Neural cell (in vitro differentiated cells): ENCODE measurements around the gene PRKCD.

Source experiments
- EP300 ChIP-seq: fragments of 450-650 bp; conservative IDR thresholded peaks from 2 replicates; pipeline ENCODE4 v1.6.1; 2014; ENCODE audit warnings: antibody characterized with exemption, mild to moderate bottlenecking, moderate library complexity; ENCODE audit not compliant: poor library complexity, severe bottlenecking
- EZH2 ChIP-seq: fragments of 200-600, 300-800 bp; shearing (Covaris generic), sonication (generic); IDR thresholded peaks from 2 replicates; pipeline ENCODE4 v1.6.1; 2014; ENCODE audit warnings: antibody characterized with exemption, low read length, borderline replicate concordance, mild to moderate bottlenecking; ENCODE audit not compliant: insufficient read depth, poor library complexity, severe bottlenecking
- MXI1 ChIP-seq: fragments of 450-650 bp; conservative IDR thresholded peaks from 2 replicates; pipeline ENCODE4 v1.6.1; 2014; ENCODE audit warnings: antibody characterized with exemption, mild to moderate bottlenecking; ENCODE audit not compliant: poor library complexity, severe bottlenecking
- POLR2AphosphoS5 ChIP-seq: IDR thresholded peaks from 2 replicates; pipeline ENCODE4 v1.6.1; 2012
- TAF1 ChIP-seq: IDR thresholded peaks from 2 replicates; pipeline ENCODE4 v1.6.1; 2012; ENCODE audit warnings: low read depth
- TF ChIP-seq, protein P1 (sequence below): fragments of 450-650 bp; IDR thresholded peaks from 2 replicates; pipeline ENCODE4 v1.5.1; 2014; ENCODE audit warnings: antibody characterized with exemption, mild to moderate bottlenecking, moderate library complexity; ENCODE audit not compliant: poor library complexity, severe bottlenecking
- TF ChIP-seq, protein P2 (sequence below): IDR thresholded peaks from 2 replicates; pipeline ENCODE4 v1.6.1; 2012; ENCODE audit warnings: borderline replicate concordance

DNA sequence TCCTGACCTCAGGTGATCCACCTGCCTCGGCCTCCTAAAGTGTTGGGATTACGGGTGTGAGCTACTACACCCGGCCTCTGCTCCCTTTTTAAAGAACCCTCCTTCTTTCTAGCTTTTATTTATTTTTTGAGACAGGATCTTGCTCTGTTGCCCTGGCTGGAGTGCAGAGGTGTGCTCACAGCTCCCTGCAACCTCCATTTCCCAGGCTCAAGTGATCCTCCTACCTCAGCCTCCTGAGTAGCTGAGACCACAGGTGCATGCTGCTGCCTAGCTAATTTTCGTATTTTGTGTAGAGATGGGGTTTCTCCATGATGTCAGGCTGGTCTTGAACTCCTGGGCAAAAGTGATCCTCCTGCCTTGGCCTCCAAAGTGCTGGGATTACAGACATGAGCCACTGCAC is 60.3 kb downstream of the PRKCD start:
- no peak for TF ChIP-seq TAF1
- TF ChIP-seq, protein P1, sequence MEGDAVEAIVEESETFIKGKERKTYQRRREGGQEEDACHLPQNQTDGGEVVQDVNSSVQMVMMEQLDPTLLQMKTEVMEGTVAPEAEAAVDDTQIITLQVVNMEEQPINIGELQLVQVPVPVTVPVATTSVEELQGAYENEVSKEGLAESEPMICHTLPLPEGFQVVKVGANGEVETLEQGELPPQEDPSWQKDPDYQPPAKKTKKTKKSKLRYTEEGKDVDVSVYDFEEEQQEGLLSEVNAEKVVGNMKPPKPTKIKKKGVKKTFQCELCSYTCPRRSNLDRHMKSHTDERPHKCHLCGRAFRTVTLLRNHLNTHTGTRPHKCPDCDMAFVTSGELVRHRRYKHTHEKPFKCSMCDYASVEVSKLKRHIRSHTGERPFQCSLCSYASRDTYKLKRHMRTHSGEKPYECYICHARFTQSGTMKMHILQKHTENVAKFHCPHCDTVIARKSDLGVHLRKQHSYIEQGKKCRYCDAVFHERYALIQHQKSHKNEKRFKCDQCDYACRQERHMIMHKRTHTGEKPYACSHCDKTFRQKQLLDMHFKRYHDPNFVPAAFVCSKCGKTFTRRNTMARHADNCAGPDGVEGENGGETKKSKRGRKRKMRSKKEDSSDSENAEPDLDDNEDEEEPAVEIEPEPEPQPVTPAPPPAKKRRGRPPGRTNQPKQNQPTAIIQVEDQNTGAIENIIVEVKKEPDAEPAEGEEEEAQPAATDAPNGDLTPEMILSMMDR: no peak
- no peak for TF ChIP-seq MXI1
- TF ChIP-seq, protein P2, sequence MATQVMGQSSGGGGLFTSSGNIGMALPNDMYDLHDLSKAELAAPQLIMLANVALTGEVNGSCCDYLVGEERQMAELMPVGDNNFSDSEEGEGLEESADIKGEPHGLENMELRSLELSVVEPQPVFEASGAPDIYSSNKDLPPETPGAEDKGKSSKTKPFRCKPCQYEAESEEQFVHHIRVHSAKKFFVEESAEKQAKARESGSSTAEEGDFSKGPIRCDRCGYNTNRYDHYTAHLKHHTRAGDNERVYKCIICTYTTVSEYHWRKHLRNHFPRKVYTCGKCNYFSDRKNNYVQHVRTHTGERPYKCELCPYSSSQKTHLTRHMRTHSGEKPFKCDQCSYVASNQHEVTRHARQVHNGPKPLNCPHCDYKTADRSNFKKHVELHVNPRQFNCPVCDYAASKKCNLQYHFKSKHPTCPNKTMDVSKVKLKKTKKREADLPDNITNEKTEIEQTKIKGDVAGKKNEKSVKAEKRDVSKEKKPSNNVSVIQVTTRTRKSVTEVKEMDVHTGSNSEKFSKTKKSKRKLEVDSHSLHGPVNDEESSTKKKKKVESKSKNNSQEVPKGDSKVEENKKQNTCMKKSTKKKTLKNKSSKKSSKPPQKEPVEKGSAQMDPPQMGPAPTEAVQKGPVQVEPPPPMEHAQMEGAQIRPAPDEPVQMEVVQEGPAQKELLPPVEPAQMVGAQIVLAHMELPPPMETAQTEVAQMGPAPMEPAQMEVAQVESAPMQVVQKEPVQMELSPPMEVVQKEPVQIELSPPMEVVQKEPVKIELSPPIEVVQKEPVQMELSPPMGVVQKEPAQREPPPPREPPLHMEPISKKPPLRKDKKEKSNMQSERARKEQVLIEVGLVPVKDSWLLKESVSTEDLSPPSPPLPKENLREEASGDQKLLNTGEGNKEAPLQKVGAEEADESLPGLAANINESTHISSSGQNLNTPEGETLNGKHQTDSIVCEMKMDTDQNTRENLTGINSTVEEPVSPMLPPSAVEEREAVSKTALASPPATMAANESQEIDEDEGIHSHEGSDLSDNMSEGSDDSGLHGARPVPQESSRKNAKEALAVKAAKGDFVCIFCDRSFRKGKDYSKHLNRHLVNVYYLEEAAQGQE: no peak
- no peak for TF ChIP-seq POLR2AphosphoS5
- no peak for TF ChIP-seq EZH2
- TF ChIP-seq EP300: no peak
